ENCODE measurements around the gene TMEM95. TPM values are rescaled to one million over a fixed set of nuclear protein-coding genes. Genes with fewer than 3 reads are reported as not detected.
A peak's percentile ranks its signal among the peaks of the same experiment; 100 is the strongest.

Gene TMEM95
- total and polyA plus RNA-seq, 8 donors, result not detected

- Histone ChIP-seq H3K4me3 (peak overlapping the region; percentile 83 to 99 (median 94)), H3K27me3 (no peaks in the 10 kb centered on the region), H3K27ac (peak overlapping the region; percentile 94 to 100 (median 97)), H3K4me1 (peaks cover 32 to 52% (median 45%) of the 10 kb centered on the region in 4 donors), H3K36me3 (peaks cover 56 to 83% (median 72%) of the 10 kb centered on the region in 4 donors), H3K9me3 (no peaks in the 10 kb centered on the region)
- peak; percentile 25 to 77 for DNase-seq
- intact Hi-C loops (cut with DNase I; ENCODE audit: low total_unique reads), result no loop called here
- TF ChIP-seq POLR2A (IDR thresholded peaks at IDR 0.05), result no peak
- TF ChIP-seq POLR2AphosphoS5 (IDR thresholded peaks at IDR 0.05), result no peak
- no peak for TF ChIP-seq EP300 (IDR thresholded peaks at IDR 0.05)
- TF ChIP-seq CTCF (IDR thresholded peaks at IDR 0.05), result no peak
- WGBS, 5 donors, result 25 to 38% (median 27%) methylated on average over 20 to 30 of the region's 30 CpGs
These were observed 39.3 kb upstream of the TMEM95 start for GRCh38 chr17:7315570-7316235.

GRCh38 chr17:7317161-7317803 is 37.7 kb upstream of the TMEM95 start:
- H3K27me3 ChIP-seq, result no peaks in the 10 kb centered on the region
- no peak for DNase-seq
- peaks cover 59 to 83% (median 72%) of the 10 kb centered on the region in 4 donors for H3K36me3 ChIP-seq
- no peaks in the 10 kb centered on the region for H3K9me3 ChIP-seq
- 82 to 88% (median 86%) methylated on average over 15 to 16 of the region's 16 CpGs for WGBS, 5 donors
- intact Hi-C loops (cut with DNase I; ENCODE audit: low total_unique reads), result no loop called here
- TF ChIP-seq POLR2A (IDR thresholded peaks at IDR 0.05) (no peak), CTCF (IDR thresholded peaks at IDR 0.05) (no peak), EP300 (IDR thresholded peaks at IDR 0.05) (no peak), POLR2AphosphoS5 (IDR thresholded peaks at IDR 0.05) (no peak)
- no peak overlapping the region for H3K4me3 ChIP-seq
- no peak overlapping the region for H3K27ac ChIP-seq
- H3K4me1 ChIP-seq, result peaks cover 32 to 39% (median 34%) of the 10 kb centered on the region in 4 donors

- peaks cover 59 to 83% (median 72%) of the 10 kb centered on the region in 4 donors for H3K36me3 ChIP-seq
- H3K4me1 ChIP-seq, result peaks cover 22 to 29% (median 25%) of the 10 kb centered on the region in 4 donors
- H3K27me3 ChIP-seq, result no peaks in the 10 kb centered on the region
- intact Hi-C loops (cut with DNase I; ENCODE audit: low total_unique reads), result no loop called here
- no peak for DNase-seq
- H3K27ac ChIP-seq, result no peak overlapping the region
- WGBS, 5 donors, result 85 to 93% (median 91%) methylated on average over 13 of the region's 13 CpGs
- H3K9me3 ChIP-seq, result no peaks in the 10 kb centered on the region
- TF ChIP-seq POLR2AphosphoS5 (IDR thresholded peaks at IDR 0.05), result no peak
- TF ChIP-seq EP300 (IDR thresholded peaks at IDR 0.05), result no peak
- no peak for TF ChIP-seq POLR2A (IDR thresholded peaks at IDR 0.05)
- TF ChIP-seq CTCF (IDR thresholded peaks at IDR 0.05), result no peak
- H3K4me3 ChIP-seq, result no peak overlapping the region
These were observed 36.7 kb upstream of the TMEM95 start for GRCh38 chr17:7318121-7318860.

- Histone ChIP-seq H3K9me3 (no peaks in the 10 kb centered on the region), H3K27ac (no peak overlapping the region), H3K36me3 (peaks cover 65 to 100% (median 94%) of the 10 kb centered on the region in 4 donors), H3K27me3 (no peaks in the 10 kb centered on the region), H3K4me1 (peaks cover 0 to 8% (median 4%) of the 10 kb centered on the region in 4 donors), H3K4me3 (no peak overlapping the region)
- no peak for DNase-seq
- TF ChIP-seq CTCF (IDR thresholded peaks at IDR 0.05) (no peak), POLR2A (IDR thresholded peaks at IDR 0.05) (no peak), EP300 (IDR thresholded peaks at IDR 0.05) (no peak), POLR2AphosphoS5 (IDR thresholded peaks at IDR 0.05) (no peak)
- 85 to 95% (median 92%) methylated on average over 15 of the region's 15 CpGs for WGBS, 5 donors
- intact Hi-C loops (cut with DNase I; ENCODE audit: low total_unique reads), result no loop called here
These were observed 33.5 kb upstream of the TMEM95 start for GRCh38 chr17:7321466-7321865.
